Esophagus (tissue), 2 donors: Measurements from ENCODE around the gene HAND1. TPM values are rescaled to one million over a fixed set of nuclear protein-coding genes. Genes with fewer than 3 reads are reported as not detected.

Experiments used
- H3K27ac ChIP-seq, 2 donors: one replicate each; pipeline ENCODE4 v1.5.1; 2013; ENCODE audit warnings: low read depth in 2 of 2, mild to moderate bottlenecking in 2 of 2, inconsistent platforms in 1 of 2, low read length in 1 of 2, moderate library complexity in 1 of 2
- H3K27me3 ChIP-seq, 2 donors: one replicate each; pipeline ENCODE4 v1.6.1; 2013; ENCODE audit warnings: low read length in 2 of 2, control low read depth in 1 of 2, mild to moderate bottlenecking in 1 of 2; ENCODE audit not compliant: insufficient read depth in 2 of 2, control insufficient read depth in 1 of 2
- H3K36me3 ChIP-seq, 2 donors: one replicate each; pipeline ENCODE4 v1.6.1; 2013; ENCODE audit warnings: low read length in 1 of 2; ENCODE audit not compliant: control insufficient read depth in 2 of 2, insufficient read depth in 2 of 2
- H3K4me1 ChIP-seq, 2 donors: one replicate each; pipeline ENCODE4 v1.6.1; 2013; ENCODE audit warnings: low read length in 1 of 2; ENCODE audit not compliant: control insufficient read depth in 2 of 2, insufficient read depth in 2 of 2
- H3K4me3 ChIP-seq, 2 donors: one replicate each; pipeline ENCODE4 v1.5.1; 2013; ENCODE audit warnings: low read length in 2 of 2, mild to moderate bottlenecking in 2 of 2, low read depth in 1 of 2, moderate library complexity in 1 of 2
- H3K9me3 ChIP-seq, 2 donors: one replicate each; pipeline ENCODE4 v1.6.1; 2013; ENCODE audit warnings: mild to moderate bottlenecking in 2 of 2, low read depth in 1 of 2, low read length in 1 of 2, moderate library complexity in 1 of 2; ENCODE audit not compliant: control insufficient read depth in 2 of 2, insufficient read depth in 1 of 2
- WGBS, 2 donors: extraction: QIAGEN DNeasy Blood & Tissue Kit; methylation state at CpG; one replicate each; pipeline ENCODE4 v1.1.7; 2013; 5-methylcytosine and 5-hydroxymethylcytosine counted together
- polyA plus RNA-seq, 2 donors: library from polyadenylated mRNA; stranded (reverse); fragments of 200-250 nt; gene quantifications; one replicate each; pipeline ENCODE4 v1.2.3, GENCODE V29; 2013
- donor health status: healthy with polysubstance abuse.
- donor health status: Bipolar disorder and iron deficiency.

Gene HAND1
- polyA plus RNA-seq, 2 donors: not detected

- Histone ChIP-seq H3K4me1 (peaks cover 18 to 23% of the 10 kb centered on the region in 2 donors), H3K27me3 (peaks cover 11 to 68% of the 10 kb centered on the region in 2 donors), H3K27ac (no peak overlapping the region), H3K36me3 (no peaks in the 10 kb centered on the region), H3K4me3 (peak overlapping the region in 1 of 2 donors; percentile 9), H3K9me3 (peaks cover 2 to 3% of the 10 kb centered on the region in 2 donors)
- WGBS, 2 donors: 5% methylated on average over 38 of the region's 38 CpGs
Measured at GRCh38 chr5:154476354-154477205, 1.4 kb downstream of the HAND1 start.

DNA sequence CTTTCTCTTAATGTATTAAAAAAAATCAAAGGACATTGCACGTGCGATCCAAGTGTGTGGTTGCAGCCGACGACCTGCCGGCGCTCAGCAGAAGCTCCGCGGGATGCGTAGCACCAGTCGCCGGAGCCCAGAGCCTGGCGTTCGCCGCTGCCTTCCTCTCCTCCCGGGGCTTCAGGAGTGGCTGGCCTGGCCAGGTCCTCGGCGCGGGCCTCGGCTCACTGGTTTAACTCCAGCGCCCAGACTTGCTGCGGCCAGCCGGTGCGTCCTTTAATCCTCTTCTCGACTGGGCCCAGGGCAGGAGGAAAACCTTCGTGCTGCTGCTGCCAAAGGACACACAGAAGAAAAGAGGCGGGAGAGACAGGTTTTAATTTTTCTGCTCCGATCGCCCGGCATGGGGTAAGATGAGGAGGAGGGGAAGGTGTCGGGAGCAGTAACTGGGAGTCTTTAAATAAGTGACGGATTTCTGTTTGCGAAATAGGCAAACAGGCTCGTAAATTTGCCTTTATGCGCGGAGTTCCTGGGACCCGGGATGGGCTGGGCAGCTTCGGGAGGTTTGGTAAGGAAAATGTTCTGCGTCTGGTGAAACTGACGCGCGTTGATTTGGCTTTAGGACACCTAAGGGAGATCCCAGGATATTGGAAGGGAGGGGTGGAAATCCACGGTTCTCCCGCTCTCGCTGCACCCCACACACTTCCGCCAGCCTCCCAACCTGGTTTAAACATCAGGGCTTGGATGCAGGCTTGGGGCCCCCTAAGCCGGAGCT, 2.3 kb downstream of the HAND1 start:
- Histone ChIP-seq H3K27ac (no peak overlapping the region), H3K36me3 (no peaks in the 10 kb centered on the region), H3K4me3 (peak overlapping the region in 1 of 2 donors; percentile 9), H3K27me3 (peaks cover 11 to 62% of the 10 kb centered on the region in 2 donors), H3K9me3 (peaks cover 2 to 3% of the 10 kb centered on the region in 2 donors), H3K4me1 (peaks cover 18 to 23% of the 10 kb centered on the region in 2 donors)
- 8% methylated on average over 46 of the region's 46 CpGs for WGBS, 2 donors

- Histone ChIP-seq H3K4me1 (peaks cover 18 to 23% of the 10 kb centered on the region in 2 donors), H3K4me3 (no peak overlapping the region)
- 15 to 23% methylated on average over 17 of the region's 17 CpGs for WGBS, 2 donors
Measured at GRCh38 chr5:154474396-154475334, 3.4 kb downstream of the HAND1 start.

GRCh38 chr5:154473581-154474283, 4.3 kb downstream of the HAND1 start:
- no peak overlapping the region for H3K27ac ChIP-seq
- peaks cover 2 to 3% of the 10 kb centered on the region in 2 donors for H3K9me3 ChIP-seq
- H3K27me3 ChIP-seq: peaks cover 11 to 51% of the 10 kb centered on the region in 2 donors
- H3K36me3 ChIP-seq: no peaks in the 10 kb centered on the region
- 9 to 12% methylated on average over 40 of the region's 40 CpGs for WGBS, 2 donors
- H3K4me1 ChIP-seq: peaks cover 15 to 20% of the 10 kb centered on the region in 2 donors
- no peak overlapping the region for H3K4me3 ChIP-seq

More at GRCh38 chr5:154474396-154475334, 3.4 kb downstream of the HAND1 start:
- H3K9me3 ChIP-seq: peaks cover 2 to 3% of the 10 kb centered on the region in 2 donors
- H3K36me3 ChIP-seq: no peaks in the 10 kb centered on the region
- H3K27me3 ChIP-seq: peaks cover 11 to 58% of the 10 kb centered on the region in 2 donors
- no peak overlapping the region for H3K27ac ChIP-seq

- peaks cover 2 to 3% of the 10 kb centered on the region in 2 donors for H3K9me3 ChIP-seq
- peaks cover 7 to 46% of the 10 kb centered on the region in 2 donors for H3K27me3 ChIP-seq
- no peak overlapping the region for H3K4me3 ChIP-seq
- H3K4me1 ChIP-seq: peaks cover 9 to 18% of the 10 kb centered on the region in 2 donors
- H3K27ac ChIP-seq: no peak overlapping the region
- 6 to 10% methylated on average over 35 of the region's 35 CpGs for WGBS, 2 donors
- no peaks in the 10 kb centered on the region for H3K36me3 ChIP-seq
Measured at GRCh38 chr5:154472871-154473580, 5.0 kb downstream of the HAND1 start.

- Histone ChIP-seq H3K9me3 (peaks cover 0 to 2% of the 10 kb centered on the region in 2 donors), H3K4me3 (no peak overlapping the region), H3K36me3 (no peaks in the 10 kb centered on the region), H3K27me3 (peaks cover 4 to 31% of the 10 kb centered on the region in 2 donors), H3K4me1 (peaks cover 3 to 7% of the 10 kb centered on the region in 2 donors), H3K27ac (no peak overlapping the region)
- 21 to 23% methylated on average over 11 of the region's 11 CpGs for WGBS, 2 donors
Measured at GRCh38 chr5:154470947-154471870, 6.8 kb downstream of the HAND1 start.

DNA sequence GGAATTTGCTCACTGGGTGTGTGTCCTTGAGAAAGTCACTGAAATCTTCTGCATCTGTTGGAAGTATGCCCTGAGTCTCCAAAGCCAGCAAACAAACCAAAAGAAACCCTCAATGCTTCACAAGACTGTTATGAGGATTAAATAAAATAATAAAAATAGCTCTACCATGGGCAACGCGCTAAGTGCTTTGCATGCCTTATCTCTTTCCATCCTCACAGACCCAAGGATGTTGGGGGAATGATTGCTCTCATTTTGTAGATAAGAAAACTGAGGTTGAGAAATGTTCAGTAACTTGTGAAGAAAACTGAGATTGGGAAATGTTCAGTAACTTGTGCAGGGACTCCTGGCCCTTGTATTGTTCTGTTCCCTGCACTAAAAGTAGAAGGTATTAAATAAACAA, 7.9 kb downstream of the HAND1 start:
- no peaks in the 10 kb centered on the region for H3K36me3 ChIP-seq
- H3K4me1 ChIP-seq: peaks cover 0 to 6% of the 10 kb centered on the region in 2 donors
- whole genome bisulfite sequencing, 2 donors: 40 to 70% methylated on average over 2 of the region's 2 CpGs
- no peak overlapping the region for H3K4me3 ChIP-seq
- H3K9me3 ChIP-seq: peaks cover 0 to 2% of the 10 kb centered on the region in 2 donors
- H3K27me3 ChIP-seq: peaks cover 4 to 27% of the 10 kb centered on the region in 2 donors
- no peak overlapping the region for H3K27ac ChIP-seq
